A673 (cell line): Measurements from ENCODE around the gene IGFBP4. TPM values are rescaled to one million over a fixed set of nuclear protein-coding genes. Genes with fewer than 3 reads are reported as not detected.
A peak's percentile ranks its signal among the peaks of the same experiment; 100 is the strongest.
"Not testable (repeated sequence)": the region's sequence is repeated elsewhere in the genome, so short reads cannot be mapped to it uniquely, and the experiment has no call there.

ENCODE experiments used
- BruUV-seq: library from RNA; stranded (reverse); fragments of 400-500 nt; replicated peaks from 2 replicates; lab custom pipeline; 2021; lab: Mats Ljungman, UMichigan
- CTCF ChIA-PET: fragments of 300-600 bp; sonication (Branson Sonifier 250); formaldehyde crosslinking; loops from one replicate; lab custom pipeline; 2022; ENCODE audit warnings: antibody characterized with exemption; lab: Charles Lee
- POLR2A ChIA-PET: fragments of 300-600 bp; sonication (Branson Sonifier 250); formaldehyde crosslinking; loops from one replicate; lab custom pipeline; 2022; ENCODE audit warnings: antibody characterized with exemption; ENCODE audit not compliant: low non-redundant PET; lab: Charles Lee
- DNase-seq: peaks from one replicate; pipeline ENCODE4 v3.0.0-alpha.2; 2015; ENCODE audit warnings: low spot score
- H3K27ac ChIP-seq: fragments of 200-600 bp; sonication (generic); 2 replicates; pipeline ENCODE4 v1.5.1; 2016; ENCODE audit warnings: mixed run types, low read depth, mild to moderate bottlenecking, mixed read lengths, antibody characterized with exemption, low read length; ENCODE audit not compliant: poor library complexity, severe bottlenecking
- H3K27me3 ChIP-seq: fragments of 200-600 bp; sonication (generic); replicated peaks from 2 replicates; pipeline ENCODE4 v1.6.1; 2017; ENCODE audit warnings: mixed run types, low read depth, mild to moderate bottlenecking, mixed read lengths, antibody characterized with exemption, low read length; ENCODE audit not compliant: insufficient read depth, poor library complexity
- H3K36me3 ChIP-seq: fragments of 200-600 bp; sonication (generic); 2 replicates; pipeline ENCODE4 v1.6.1; 2016; ENCODE audit warnings: mixed run types, mild to moderate bottlenecking, mixed read lengths, antibody characterized with exemption, low read length; ENCODE audit not compliant: insufficient read depth, poor library complexity, severe bottlenecking
- H3K4me1 ChIP-seq: fragments of 200-600 bp; sonication (generic); 2 replicates; pipeline ENCODE4 v1.6.1; 2017; ENCODE audit warnings: mixed run types, mild to moderate bottlenecking, mixed read lengths, antibody characterized with exemption, low read length; ENCODE audit not compliant: insufficient read depth, poor library complexity, severe bottlenecking
- H3K4me3 ChIP-seq: fragments of 200-600 bp; sonication (generic); 2 replicates; pipeline ENCODE4 v1.5.1; 2016; ENCODE audit warnings: low read depth, mixed run types, mild to moderate bottlenecking, mixed read lengths, low read length; ENCODE audit not compliant: poor library complexity, severe bottlenecking
- H3K9me3 ChIP-seq: fragments of 200-600 bp; sonication (generic); 2 replicates; pipeline ENCODE4 v1.6.1; 2016; ENCODE audit warnings: mixed run types, low read depth, mild to moderate bottlenecking, mixed read lengths, antibody characterized with exemption, low read length; ENCODE audit not compliant: poor library complexity, severe bottlenecking
- EZH2 ChIP-seq: fragments of 200-600 bp; sonication (generic); IDR thresholded peaks from 2 replicates; pipeline ENCODE4 v1.6.1; 2017; ENCODE audit warnings: borderline replicate concordance, low read depth, mild to moderate bottlenecking, mixed read lengths, antibody characterized with exemption, low read length; ENCODE audit not compliant: poor library complexity, severe bottlenecking
- intact Hi-C: fragments of 100-400 bp; cut with micrococcal nuclease; formaldehyde crosslinking; loops from one replicate; pipeline ENCODE4 v1.10.0; 2022; ENCODE audit not compliant: unreplicated experiment
- total RNA-seq: library from RNA; stranded (reverse); gene quantifications from 2 replicates; pipeline ENCODE4 v1.2.3, GENCODE V29; 2021
- TF ChIP-seq, protein P1 (sequence below): fragments of 300-800, 200-600 bp; sonication (generic); conservative IDR thresholded peaks from 2 replicates; pipeline ENCODE4 v1.5.1; 2017; ENCODE audit warnings: low read depth, mild to moderate bottlenecking, antibody characterized with exemption, low read length, moderate library complexity, mixed read lengths

The IGFBP4 gene
- total RNA-seq, 1 experiment from 2014 or later, result 4.8 TPM

DNA sequence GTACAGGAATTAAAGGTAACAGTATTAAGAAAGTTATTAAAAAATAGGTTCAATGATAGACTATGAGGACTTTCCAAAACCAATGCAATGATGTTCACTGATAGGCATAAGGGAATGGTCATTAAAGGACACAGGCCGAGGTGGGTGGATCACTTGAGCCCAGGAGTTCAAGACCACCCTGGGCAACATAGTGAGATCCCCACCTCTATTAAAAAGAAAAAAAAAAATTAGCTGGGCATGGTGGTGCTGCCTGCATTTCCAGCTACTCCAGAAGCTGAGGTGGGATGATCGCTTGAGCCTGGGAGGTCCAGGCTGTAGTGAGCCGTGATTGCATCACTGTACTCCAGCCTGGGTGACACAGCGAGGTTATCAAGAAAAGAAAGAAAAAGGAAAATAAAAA is 31.4 kb upstream of the IGFBP4 start:
- POLR2A ChIA-PET, result no interaction called here

DNA sequence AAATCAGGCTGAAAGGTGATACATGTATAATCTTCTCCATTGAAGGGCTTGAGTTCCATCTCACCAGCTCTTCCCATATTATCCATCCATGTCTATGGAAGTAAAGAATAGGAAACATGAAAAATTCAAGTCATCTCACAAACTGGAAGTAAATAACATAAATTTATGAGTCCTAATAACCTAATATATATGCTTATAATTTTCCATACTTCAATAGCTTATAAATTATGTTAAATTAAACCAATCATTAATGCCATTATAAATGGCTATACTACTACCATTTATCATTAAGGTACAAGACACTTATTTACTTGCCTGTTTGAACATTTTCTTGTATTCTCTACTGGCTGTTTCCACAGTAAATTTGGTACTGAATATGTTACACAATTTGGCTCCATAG is 30.4 kb upstream of the IGFBP4 start:
- intact Hi-C loops, result loop anchor here (10.0 kb wide), 1 partner anchor 108 kb away; the partner anchor contains the start of gene RARA
- Histone ChIP-seq H3K27ac (no peak overlapping the region), H3K9me3 (no peaks in the 10 kb centered on the region), H3K36me3 (peaks cover 78% of the 10 kb centered on the region), H3K4me3 (no peak overlapping the region), H3K27me3 (no peaks in the 10 kb centered on the region), H3K4me1 (peaks cover 12% of the 10 kb centered on the region)
- no TSS peak for BruUV-seq
- no peak for DNase-seq
- CTCF ChIA-PET, result no interaction called here
- POLR2A ChIA-PET, result no interaction called here
- TF ChIP-seq, protein P1, sequence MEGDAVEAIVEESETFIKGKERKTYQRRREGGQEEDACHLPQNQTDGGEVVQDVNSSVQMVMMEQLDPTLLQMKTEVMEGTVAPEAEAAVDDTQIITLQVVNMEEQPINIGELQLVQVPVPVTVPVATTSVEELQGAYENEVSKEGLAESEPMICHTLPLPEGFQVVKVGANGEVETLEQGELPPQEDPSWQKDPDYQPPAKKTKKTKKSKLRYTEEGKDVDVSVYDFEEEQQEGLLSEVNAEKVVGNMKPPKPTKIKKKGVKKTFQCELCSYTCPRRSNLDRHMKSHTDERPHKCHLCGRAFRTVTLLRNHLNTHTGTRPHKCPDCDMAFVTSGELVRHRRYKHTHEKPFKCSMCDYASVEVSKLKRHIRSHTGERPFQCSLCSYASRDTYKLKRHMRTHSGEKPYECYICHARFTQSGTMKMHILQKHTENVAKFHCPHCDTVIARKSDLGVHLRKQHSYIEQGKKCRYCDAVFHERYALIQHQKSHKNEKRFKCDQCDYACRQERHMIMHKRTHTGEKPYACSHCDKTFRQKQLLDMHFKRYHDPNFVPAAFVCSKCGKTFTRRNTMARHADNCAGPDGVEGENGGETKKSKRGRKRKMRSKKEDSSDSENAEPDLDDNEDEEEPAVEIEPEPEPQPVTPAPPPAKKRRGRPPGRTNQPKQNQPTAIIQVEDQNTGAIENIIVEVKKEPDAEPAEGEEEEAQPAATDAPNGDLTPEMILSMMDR, result no peak
- TF ChIP-seq EZH2, result no peak

More for the DNA sequence above, 31.4 kb upstream of the IGFBP4 start:
- CTCF ChIA-PET, result no interaction called here
- Histone ChIP-seq H3K4me1 (peaks cover 12% of the 10 kb centered on the region), H3K27me3 (no peaks in the 10 kb centered on the region), H3K36me3 (peaks cover 89% of the 10 kb centered on the region), H3K4me3 (no peak overlapping the region), H3K9me3 (no peaks in the 10 kb centered on the region), H3K27ac (no peak overlapping the region)
- no peak for DNase-seq
- intact Hi-C loops, result loop anchor here (10.0 kb wide), 1 partner anchor 107 kb away; the partner anchor contains the start of gene RARA
- no peak for TF ChIP-seq EZH2
- TF ChIP-seq, protein P1, result no peak
- BruUV-seq, result no TSS peak

DNA sequence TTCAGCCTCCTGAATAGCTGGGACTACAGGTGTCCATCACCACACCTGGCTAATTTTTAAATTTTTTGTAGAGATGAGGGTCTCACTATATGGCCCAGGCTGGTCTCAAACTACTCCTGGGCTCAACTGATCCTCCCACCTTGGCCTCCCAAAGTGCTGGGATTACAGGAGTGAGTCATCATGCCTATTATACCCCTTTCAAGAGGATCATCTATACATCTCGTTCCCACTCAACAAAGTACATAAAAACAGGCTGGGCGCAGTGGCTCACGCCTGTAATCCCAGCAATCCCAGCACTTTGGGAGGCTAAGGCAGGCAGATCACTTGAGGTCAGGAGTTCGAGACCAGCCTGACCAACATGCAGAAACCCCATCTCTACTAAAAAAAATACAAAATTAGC is 28.9 kb upstream of the IGFBP4 start:
- intact Hi-C loops, result loop anchor here (10.0 kb wide), 1 partner anchor 110 kb away; the partner anchor contains the start of gene RARA
- BruUV-seq, H3K27ac ChIP-seq, H3K9me3 ChIP-seq, DNase-seq, POLR2A ChIA-PET, H3K4me3 ChIP-seq, CTCF ChIA-PET, H3K27me3 ChIP-seq: not testable (repeated sequence)
- Histone ChIP-seq H3K36me3 (peaks cover 68% of the 10 kb centered on the region), H3K4me1 (peaks cover 16% of the 10 kb centered on the region)

DNA sequence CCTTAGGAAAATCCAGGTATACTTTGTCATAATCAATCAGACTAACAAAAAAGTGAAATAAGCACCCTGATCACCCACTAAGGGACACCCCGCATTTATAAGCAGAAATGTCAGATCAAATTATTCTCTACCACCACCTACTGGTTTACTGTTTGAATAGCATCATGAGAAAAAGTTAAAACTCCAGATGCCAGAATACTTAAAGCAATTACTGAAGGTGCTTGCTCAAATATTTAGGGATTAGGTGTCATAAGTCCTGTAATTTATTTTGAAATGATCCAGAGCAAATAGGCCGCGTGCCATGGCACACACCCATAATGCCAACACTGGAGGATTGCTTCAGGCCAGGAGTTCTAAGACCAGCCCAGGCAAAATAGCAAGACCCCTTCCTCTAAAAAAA is 27.9 kb upstream of the IGFBP4 start:
- no TSS peak for BruUV-seq
- peaks cover 59% of the 10 kb centered on the region for H3K36me3 ChIP-seq
- TF ChIP-seq, protein P1, result peak; percentile 55
- no peak for TF ChIP-seq EZH2
- peak overlapping the region; percentile 90 for H3K4me3 ChIP-seq
- H3K4me1 ChIP-seq, result peaks cover 16% of the 10 kb centered on the region
- peak; percentile 48 for DNase-seq
- H3K27ac ChIP-seq, result no peak overlapping the region
- ChIA-PET POLR2A (no interaction called here), CTCF (interaction anchor here (0.6 kb wide), 2 partner anchors 61 to 1164 kb away, joined by 4 to 5 read pairs; no protein-coding TSS in a partner anchor)
- H3K27me3 ChIP-seq, result no peaks in the 10 kb centered on the region
- H3K9me3 ChIP-seq, result no peaks in the 10 kb centered on the region
- intact Hi-C loops, result loop anchor here (10.0 kb wide), 1 partner anchor 111 kb away; the partner anchor contains the start of gene RARA
